CD4-positive, alpha-beta memory T cell (primary cell): ENCODE data around the gene TSHZ3. TPM values are rescaled to one million over a fixed set of nuclear protein-coding genes. Genes with fewer than 3 reads are reported as not detected.

ENCODE experiments used
- CTCF ChIA-PET: fragments of 350-600 bp; sonication (Branson Sonifier 250); formaldehyde crosslinking; loops from one replicate; lab custom pipeline; 2021; ENCODE audit warnings: inconsistent platforms; ENCODE audit not compliant: partially characterized antibody; lab: Charles Lee
- POLR2A ChIA-PET: fragments of 350-600 bp; sonication (Branson Sonifier 250); formaldehyde crosslinking; loops from one replicate; lab custom pipeline; 2021; ENCODE audit not compliant: partially characterized antibody; lab: Charles Lee
- DNase-seq, 5 donors: peaks; one replicate each; pipeline versions ENCODE4 v3.0.0 to v3.0.0-alpha.2; 2020 to 2022; ENCODE audit warnings: mixed read lengths in 1 of 5
- H3K27ac ChIP-seq: one replicate; pipeline ENCODE4 v1.7.0; 2013; ENCODE audit warnings: low read depth, low read length
- H3K27me3 ChIP-seq: 2 replicates; pipeline ENCODE4 v1.7.0; 2013; ENCODE audit warnings: mild to moderate bottlenecking, low read length, moderate library complexity; ENCODE audit not compliant: insufficient read depth
- H3K36me3 ChIP-seq: 2 replicates; pipeline ENCODE4 v1.7.0; 2013; ENCODE audit warnings: mild to moderate bottlenecking, low read length, moderate library complexity; ENCODE audit not compliant: insufficient read depth
- H3K4me1 ChIP-seq: 2 replicates; pipeline ENCODE4 v1.7.0; 2013; ENCODE audit warnings: mild to moderate bottlenecking, low read length, moderate library complexity; ENCODE audit not compliant: insufficient read depth
- H3K4me3 ChIP-seq, 2 donors: one replicate each; pipeline ENCODE4 v1.7.0; 2013; ENCODE audit warnings: low read length in 2 of 2, mild to moderate bottlenecking in 1 of 2
- H3K9me3 ChIP-seq, 2 donors: one replicate each; pipeline ENCODE4 v1.7.0; 2013; ENCODE audit warnings: low read length in 2 of 2, control low read depth in 1 of 2; ENCODE audit not compliant: control insufficient read depth in 1 of 2
- H3K27ac Mint-ChIP-seq, 7 donors: one replicate each; pipeline ENCODE4 v1.8.0; 2020 to 2021; ENCODE audit warnings: mixed read lengths in 7 of 7, mild to moderate bottlenecking in 6 of 7, inconsistent platforms in 3 of 7, moderate library complexity in 3 of 7
- H3K27me3 Mint-ChIP-seq, 2 donors: one replicate each; pipeline ENCODE4 v1.8.0; 2020 to 2021; ENCODE audit warnings: mixed read lengths in 2 of 2
- H3K36me3 Mint-ChIP-seq, 2 donors: one replicate each; pipeline ENCODE4 v1.8.0; 2020 to 2021; ENCODE audit warnings: mixed read lengths in 2 of 2, inconsistent platforms in 1 of 2, mild to moderate bottlenecking in 1 of 2
- H3K4me1 Mint-ChIP-seq, 4 donors: one replicate each; pipeline ENCODE4 v1.8.0; 2020 to 2021; ENCODE audit warnings: mixed read lengths in 4 of 4, mild to moderate bottlenecking in 1 of 4
- H3K4me3 Mint-ChIP-seq, 8 donors: one replicate each; pipeline ENCODE4 v1.8.0; 2020 to 2021; ENCODE audit warnings: mixed read lengths in 8 of 8, mild to moderate bottlenecking in 7 of 8, moderate library complexity in 6 of 8, inconsistent platforms in 3 of 8
- H3K9me3 Mint-ChIP-seq, 8 donors: one replicate each; pipeline ENCODE4 v1.8.0; 2020 to 2021; ENCODE audit warnings: mixed read lengths in 8 of 8, mild to moderate bottlenecking in 5 of 8, inconsistent platforms in 3 of 8, moderate library complexity in 1 of 8
- intact Hi-C: fragments of 100-400 bp; cut with micrococcal nuclease; formaldehyde crosslinking; loops from one replicate; pipeline ENCODE4 v1.15.1; 2023
- polyA plus RNA-seq, 2 donors: library from polyadenylated mRNA; unstranded; fragments of 300-500 nt; fragmentation: Illumina TruSeq; gene quantifications; one replicate each; pipeline ENCODE4 v1.2.3, GENCODE V29; 2021
- total RNA-seq, 2 experiments: library from RNA; stranded (reverse); gene quantifications; one replicate each; pipeline ENCODE4 v1.2.3, GENCODE V29; 2021

The TSHZ3 gene
- total and polyA plus RNA-seq, 4 experiments from 2014 or later = 0.24 to 0.57 (median 0.36) TPM

GRCh38 chr19:31277516-31277915 lies 71.7 kb downstream of the TSHZ3 start:
- no peak overlapping the region for H3K4me3 ChIP-seq
- Mint-ChIP-seq H3K27me3 (no peaks in the 10 kb centered on the region), H3K27ac (no peak overlapping the region), H3K36me3 (peaks cover 0 to 13% of the 10 kb centered on the region in 2 donors), H3K9me3 (no peaks in the 10 kb centered on the region), H3K4me1 (peaks cover 0 to 2% (median 0%) of the 10 kb centered on the region in 4 donors), H3K4me3 (no peak overlapping the region)
- intact Hi-C loops = no loop called here
- CTCF ChIA-PET = no interaction called here
- H3K36me3 ChIP-seq = no peaks in the 10 kb centered on the region
- H3K9me3 ChIP-seq = no peaks in the 10 kb centered on the region
- H3K27ac ChIP-seq = no peak overlapping the region
- POLR2A ChIA-PET = no interaction called here
- H3K4me1 ChIP-seq = no peaks in the 10 kb centered on the region
- DNase-seq = no peak
- H3K27me3 ChIP-seq = no peaks in the 10 kb centered on the region

- no peaks in the 10 kb centered on the region for H3K36me3 ChIP-seq
- no peaks in the 10 kb centered on the region for H3K9me3 Mint-ChIP-seq
- H3K9me3 ChIP-seq = no peaks in the 10 kb centered on the region
Observed at GRCh38 chr19:31276831-31277230, 72.4 kb downstream of the TSHZ3 start.

GRCh38 chr19:31275068-31275334 lies 74.2 kb downstream of the TSHZ3 start:
- ChIA-PET POLR2A (no interaction called here), CTCF (no interaction called here)
- H3K27ac ChIP-seq = no peak overlapping the region
- peaks cover 0 to 2% (median 0%) of the 10 kb centered on the region in 4 donors for H3K4me1 Mint-ChIP-seq
- no peaks in the 10 kb centered on the region for H3K27me3 ChIP-seq
- H3K4me3 Mint-ChIP-seq = no peak overlapping the region
- no peaks in the 10 kb centered on the region for H3K36me3 ChIP-seq
- no peak overlapping the region for H3K4me3 ChIP-seq
- H3K9me3 Mint-ChIP-seq = no peaks in the 10 kb centered on the region
- H3K36me3 Mint-ChIP-seq = peaks cover 0 to 13% of the 10 kb centered on the region in 2 donors
- no peaks in the 10 kb centered on the region for H3K4me1 ChIP-seq
- no peak overlapping the region for H3K27ac Mint-ChIP-seq
- H3K27me3 Mint-ChIP-seq = no peaks in the 10 kb centered on the region
- no peak for DNase-seq
- H3K9me3 ChIP-seq = no peaks in the 10 kb centered on the region
- intact Hi-C loops = no loop called here

More at GRCh38 chr19:31276831-31277230, 72.4 kb downstream of the TSHZ3 start:
- H3K27ac ChIP-seq = no peak overlapping the region
- H3K4me1 ChIP-seq = no peaks in the 10 kb centered on the region
- Mint-ChIP-seq H3K4me3 (no peak overlapping the region), H3K36me3 (peaks cover 0 to 13% of the 10 kb centered on the region in 2 donors), H3K27ac (no peak overlapping the region), H3K27me3 (no peaks in the 10 kb centered on the region), H3K4me1 (peaks cover 0 to 2% (median 0%) of the 10 kb centered on the region in 4 donors)
- ChIA-PET CTCF (no interaction called here), POLR2A (no interaction called here)
- H3K27me3 ChIP-seq = no peaks in the 10 kb centered on the region
- H3K4me3 ChIP-seq = no peak overlapping the region
- DNase-seq = no peak
- intact Hi-C loops = no loop called here

GRCh38 chr19:31274251-31275067 lies 74.8 kb downstream of the TSHZ3 start:
- Mint-ChIP-seq H3K36me3 (peaks cover 0 to 13% of the 10 kb centered on the region in 2 donors), H3K4me1 (peaks cover 0 to 2% (median 0%) of the 10 kb centered on the region in 4 donors), H3K4me3 (no peak overlapping the region), H3K27ac (peak overlapping the region in 1 of 7 donors; percentile 42), H3K9me3 (no peaks in the 10 kb centered on the region), H3K27me3 (no peaks in the 10 kb centered on the region)
- H3K27ac ChIP-seq = no peak overlapping the region
- intact Hi-C loops = no loop called here
- POLR2A ChIA-PET = no interaction called here
- H3K9me3 ChIP-seq = no peaks in the 10 kb centered on the region
- no peak for DNase-seq
- H3K4me3 ChIP-seq = no peak overlapping the region
- no peaks in the 10 kb centered on the region for H3K4me1 ChIP-seq
- H3K36me3 ChIP-seq = no peaks in the 10 kb centered on the region
- H3K27me3 ChIP-seq = no peaks in the 10 kb centered on the region
- CTCF ChIA-PET = no interaction called here

GRCh38 chr19:31272583-31273106 lies 76.6 kb downstream of the TSHZ3 start:
- Histone ChIP-seq H3K4me3 (no peak overlapping the region), H3K9me3 (no peaks in the 10 kb centered on the region), H3K27me3 (no peaks in the 10 kb centered on the region), H3K27ac (no peak overlapping the region), H3K36me3 (no peaks in the 10 kb centered on the region), H3K4me1 (no peaks in the 10 kb centered on the region)
- H3K36me3 Mint-ChIP-seq = no peaks in the 10 kb centered on the region
- H3K4me3 Mint-ChIP-seq = no peak overlapping the region
- H3K27me3 Mint-ChIP-seq = no peaks in the 10 kb centered on the region
- intact Hi-C loops = no loop called here
- H3K9me3 Mint-ChIP-seq = no peaks in the 10 kb centered on the region
- DNase-seq = no peak
- POLR2A ChIA-PET = no interaction called here
- CTCF ChIA-PET = no interaction called here
- H3K4me1 Mint-ChIP-seq = peaks cover 0 to 2% (median 0%) of the 10 kb centered on the region in 4 donors
- no peak overlapping the region for H3K27ac Mint-ChIP-seq

- Mint-ChIP-seq H3K27me3 (no peaks in the 10 kb centered on the region), H3K4me1 (peaks cover 0 to 2% (median 0%) of the 10 kb centered on the region in 4 donors), H3K27ac (peak overlapping the region in 1 of 7 donors; percentile 35), H3K4me3 (no peak overlapping the region), H3K9me3 (no peaks in the 10 kb centered on the region), H3K36me3 (no peaks in the 10 kb centered on the region)
- Histone ChIP-seq H3K4me1 (no peaks in the 10 kb centered on the region), H3K27me3 (no peaks in the 10 kb centered on the region), H3K9me3 (no peaks in the 10 kb centered on the region), H3K4me3 (no peak overlapping the region), H3K27ac (no peak overlapping the region), H3K36me3 (no peaks in the 10 kb centered on the region)
- intact Hi-C loops = no loop called here
- no peak for DNase-seq
- POLR2A ChIA-PET = no interaction called here
- CTCF ChIA-PET = no interaction called here
Observed at GRCh38 chr19:31271306-31271911, 77.8 kb downstream of the TSHZ3 start.

GRCh38 chr19:31270897-31271296 lies 78.3 kb downstream of the TSHZ3 start:
- DNase-seq = no peak
- H3K4me3 Mint-ChIP-seq = no peak overlapping the region
- H3K4me1 Mint-ChIP-seq = peaks cover 0 to 2% (median 0%) of the 10 kb centered on the region in 4 donors
- Histone ChIP-seq H3K4me1 (no peaks in the 10 kb centered on the region), H3K27ac (no peak overlapping the region), H3K9me3 (no peaks in the 10 kb centered on the region), H3K36me3 (no peaks in the 10 kb centered on the region), H3K4me3 (no peak overlapping the region), H3K27me3 (no peaks in the 10 kb centered on the region)
- no peaks in the 10 kb centered on the region for H3K36me3 Mint-ChIP-seq
- intact Hi-C loops = no loop called here
- no peaks in the 10 kb centered on the region for H3K27me3 Mint-ChIP-seq
- H3K27ac Mint-ChIP-seq = no peak overlapping the region
- CTCF ChIA-PET = no interaction called here
- no peaks in the 10 kb centered on the region for H3K9me3 Mint-ChIP-seq
- POLR2A ChIA-PET = no interaction called here
